ENCODE measurements around the gene NUP107.

Gene NUP107

GRCh38 chr12:68765696-68766095, 78.9 kb downstream of the NUP107 start:
- peak overlapping the region; percentile 55 for H3K27ac ChIP-seq (ENCODE audit: low read depth, low read length)
- H4K20me1 ChIP-seq (ENCODE audit: control insufficient read depth, insufficient read depth, low read depth, low read length), result no peaks in the 10 kb centered on the region
- H3K4me2 ChIP-seq (ENCODE audit: low read length), result peak overlapping the region; percentile 47
- peaks cover 73% of the 10 kb centered on the region for H3K4me1 ChIP-seq (ENCODE audit: control insufficient read depth, low read length)
- TF ChIP-seq CTCF (IDR thresholded peaks at IDR 0.05; ENCODE audit: low read depth, low read length, poor library complexity, severe bottlenecking), result no peak
- no peak for TF ChIP-seq EZH2phosphoT487 (IDR thresholded peaks at IDR 0.05; ENCODE audit: borderline replicate concordance, low read length)
- no peaks in the 10 kb centered on the region for H3K9me3 ChIP-seq (ENCODE audit: control insufficient read depth, insufficient read depth, low read length)
- H3K36me3 ChIP-seq (ENCODE audit: control insufficient read depth, low read length), result peaks cover 65% of the 10 kb centered on the region
- no peaks in the 10 kb centered on the region for H3K9me2 ChIP-seq (replicated peaks; ENCODE audit: control insufficient read depth, low read length)
- H3K4me3 ChIP-seq (ENCODE audit: low read length), result no peak overlapping the region
- H3K79me2 ChIP-seq (ENCODE audit: control insufficient read depth, low read length), result peaks cover 20% of the 10 kb centered on the region
- peaks cover 28% of the 10 kb centered on the region for H3F3A ChIP-seq (ENCODE audit: control insufficient read depth, insufficient read depth)
- H3K27me3 ChIP-seq (ENCODE audit: control insufficient read depth, low read length), result no peaks in the 10 kb centered on the region

GRCh38 chr12:68766646-68767045, 79.9 kb downstream of the NUP107 start:
- H3K4me3 ChIP-seq (ENCODE audit: low read length), result no peak overlapping the region
- H4K20me1 ChIP-seq (ENCODE audit: control insufficient read depth, insufficient read depth, low read depth, low read length), result no peaks in the 10 kb centered on the region
- peaks cover 76% of the 10 kb centered on the region for H3K4me1 ChIP-seq (ENCODE audit: control insufficient read depth, low read length)
- H3K27ac ChIP-seq (ENCODE audit: low read depth, low read length), result peak overlapping the region; percentile 55
- H3K27me3 ChIP-seq (ENCODE audit: control insufficient read depth, low read length), result no peaks in the 10 kb centered on the region
- H3F3A ChIP-seq (ENCODE audit: control insufficient read depth, insufficient read depth), result peaks cover 32% of the 10 kb centered on the region
- no peak overlapping the region for H3K4me2 ChIP-seq (ENCODE audit: low read length)
- H3K79me2 ChIP-seq (ENCODE audit: control insufficient read depth, low read length), result peaks cover 20% of the 10 kb centered on the region
- no peaks in the 10 kb centered on the region for H3K9me2 ChIP-seq (replicated peaks; ENCODE audit: control insufficient read depth, low read length)
- no peaks in the 10 kb centered on the region for H3K9me3 ChIP-seq (ENCODE audit: control insufficient read depth, insufficient read depth, low read length)
- H3K36me3 ChIP-seq (ENCODE audit: control insufficient read depth, low read length), result peaks cover 57% of the 10 kb centered on the region
- TF ChIP-seq EZH2phosphoT487 (IDR thresholded peaks at IDR 0.05; ENCODE audit: borderline replicate concordance, low read length), result no peak
- no peak for TF ChIP-seq CTCF (IDR thresholded peaks at IDR 0.05; ENCODE audit: low read depth, low read length, poor library complexity, severe bottlenecking)

- Histone ChIP-seq H3K27ac (ENCODE audit: low read depth, low read length) (peak overlapping the region; percentile 55), H3F3A (ENCODE audit: control insufficient read depth, insufficient read depth) (peaks cover 33% of the 10 kb centered on the region), H3K9me2 (replicated peaks; ENCODE audit: control insufficient read depth, low read length) (no peaks in the 10 kb centered on the region), H3K36me3 (ENCODE audit: control insufficient read depth, low read length) (peaks cover 52% of the 10 kb centered on the region), H3K9me3 (ENCODE audit: control insufficient read depth, insufficient read depth, low read length) (no peaks in the 10 kb centered on the region), H3K4me2 (ENCODE audit: low read length) (no peak overlapping the region), H3K4me1 (ENCODE audit: control insufficient read depth, low read length) (peaks cover 76% of the 10 kb centered on the region), H3K79me2 (ENCODE audit: control insufficient read depth, low read length) (peaks cover 15% of the 10 kb centered on the region), H4K20me1 (ENCODE audit: control insufficient read depth, insufficient read depth, low read depth, low read length) (no peaks in the 10 kb centered on the region), H3K4me3 (ENCODE audit: low read length) (no peak overlapping the region), H3K27me3 (ENCODE audit: control insufficient read depth, low read length) (no peaks in the 10 kb centered on the region)
- TF ChIP-seq CTCF (IDR thresholded peaks at IDR 0.05; ENCODE audit: low read depth, low read length, poor library complexity, severe bottlenecking) (no peak), EZH2phosphoT487 (IDR thresholded peaks at IDR 0.05; ENCODE audit: borderline replicate concordance, low read length) (no peak)
These were observed 80.4 kb downstream of the NUP107 start for GRCh38 chr12:68767191-68767590.

All from DOHH2 (cell line).